ENCODE results near the gene CHRM5.

CHRM5 gene

GRCh38 chr15:34001536-34001935, 33.2 kb downstream of the CHRM5 start:
- no peak overlapping the region for H3K4me3 ChIP-seq (ENCODE audit: low read depth, low read length)
- no peak for TF ChIP-seq CTCF (IDR thresholded peaks at IDR 0.05; ENCODE audit: low read depth, low read length, missing control alignments)
- no peak for DNase-seq (ENCODE audit: low read depth)
- in situ Hi-C loops (cut with HindIII; ENCODE audit: low sequenced_read_pairs) = no loop called here

- no peak overlapping the region for H3K4me3 ChIP-seq (ENCODE audit: low read depth, low read length)
- no peak for TF ChIP-seq CTCF (IDR thresholded peaks at IDR 0.05; ENCODE audit: low read depth, low read length, missing control alignments)
- in situ Hi-C loops (cut with HindIII; ENCODE audit: low sequenced_read_pairs) = no loop called here
- DNase-seq (ENCODE audit: low read depth) = no peak
Measured at GRCh38 chr15:34006381-34006780, 38.1 kb downstream of the CHRM5 start.

GRCh38 chr15:34009656-34010055, 41.4 kb downstream of the CHRM5 start:
- in situ Hi-C loops (cut with HindIII; ENCODE audit: low sequenced_read_pairs) = no loop called here
- DNase-seq (ENCODE audit: low read depth) = no peak
- H3K4me3 ChIP-seq (ENCODE audit: low read depth, low read length) = no peak overlapping the region
- no peak for TF ChIP-seq CTCF (IDR thresholded peaks at IDR 0.05; ENCODE audit: low read depth, low read length, missing control alignments)

- no peak for DNase-seq (ENCODE audit: low read depth)
- TF ChIP-seq CTCF (IDR thresholded peaks at IDR 0.05; ENCODE audit: low read depth, low read length, missing control alignments) = no peak
- in situ Hi-C loops (cut with HindIII; ENCODE audit: low sequenced_read_pairs) = no loop called here
- H3K4me3 ChIP-seq (ENCODE audit: low read depth, low read length) = no peak overlapping the region
Measured at GRCh38 chr15:34010921-34011320, 42.6 kb downstream of the CHRM5 start.

GRCh38 chr15:34011481-34011880, 43.2 kb downstream of the CHRM5 start:
- TF ChIP-seq CTCF (IDR thresholded peaks at IDR 0.05; ENCODE audit: low read depth, low read length, missing control alignments) = no peak
- in situ Hi-C loops (cut with HindIII; ENCODE audit: low sequenced_read_pairs) = no loop called here
- no peak for DNase-seq (ENCODE audit: low read depth)
- no peak overlapping the region for H3K4me3 ChIP-seq (ENCODE audit: low read depth, low read length)

GRCh38 chr15:34012461-34013028, 44.2 kb downstream of the CHRM5 start:
- DNase-seq (ENCODE audit: low read depth) = no peak
- in situ Hi-C loops (cut with HindIII; ENCODE audit: low sequenced_read_pairs) = no loop called here
- no peak for TF ChIP-seq CTCF (IDR thresholded peaks at IDR 0.05; ENCODE audit: low read depth, low read length, missing control alignments)
- no peak overlapping the region for H3K4me3 ChIP-seq (ENCODE audit: low read depth, low read length)

- in situ Hi-C loops (cut with HindIII; ENCODE audit: low sequenced_read_pairs) = no loop called here
- TF ChIP-seq CTCF (IDR thresholded peaks at IDR 0.05; ENCODE audit: low read depth, low read length, missing control alignments) = no peak
- DNase-seq (ENCODE audit: low read depth) = no peak
- H3K4me3 ChIP-seq (ENCODE audit: low read depth, low read length) = no peak overlapping the region
Measured at GRCh38 chr15:34013746-34014145, 45.4 kb downstream of the CHRM5 start.
